GM10248 (cell line): ENCODE results near the gene GLMP.

Experiments
- CTCF ChIA-PET: fragments of 300-600 bp; sonication (Branson Sonifier 250); formaldehyde crosslinking; extraction: SDS; loops from one replicate; lab custom pipeline; 2021; ENCODE audit warnings: antibody characterized with exemption; lab: Yijun Ruan, JAX
- POLR2A ChIA-PET: fragments of 350-650 bp; sonication (Branson Sonifier 250); formaldehyde crosslinking; extraction: SDS; loops from one replicate; lab custom pipeline; 2020; ENCODE audit warnings: antibody characterized with exemption; lab: Yijun Ruan, JAX
- DNase-seq: peaks from one replicate; pipeline ENCODE4 v3.0.0; 2012; ENCODE audit errors: extremely low spot score
- TF ChIP-seq, protein P1 (sequence below): IDR thresholded peaks from 2 replicates; pipeline ENCODE4 v1.5.1; 2012; ENCODE audit warnings: mild to moderate bottlenecking, low read depth; ENCODE audit errors: extremely low read depth, missing control alignments, control extremely low read depth

Gene GLMP

DNA sequence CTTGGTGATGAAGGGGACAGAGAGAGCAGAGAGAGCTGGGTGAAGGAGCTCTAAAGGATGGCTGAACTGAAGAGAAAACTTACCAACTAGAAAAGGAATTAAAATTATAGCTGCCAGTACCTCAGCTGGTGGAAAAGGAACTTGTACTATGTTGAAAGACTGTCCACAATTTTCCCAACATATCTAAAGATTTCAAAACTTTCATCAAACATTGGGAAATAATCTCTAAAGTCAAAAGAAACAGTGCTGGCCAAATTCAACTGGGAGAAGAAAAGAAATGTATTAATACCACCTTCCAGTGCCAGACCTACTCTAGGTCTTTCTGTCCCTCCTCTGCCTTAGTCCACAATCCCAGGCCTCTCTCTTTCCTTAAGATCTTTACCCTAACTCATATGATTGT, 18.9 kb downstream of the GLMP start:
- no peak for DNase-seq
- POLR2A ChIA-PET: no interaction called here
- TF ChIP-seq, protein P1, sequence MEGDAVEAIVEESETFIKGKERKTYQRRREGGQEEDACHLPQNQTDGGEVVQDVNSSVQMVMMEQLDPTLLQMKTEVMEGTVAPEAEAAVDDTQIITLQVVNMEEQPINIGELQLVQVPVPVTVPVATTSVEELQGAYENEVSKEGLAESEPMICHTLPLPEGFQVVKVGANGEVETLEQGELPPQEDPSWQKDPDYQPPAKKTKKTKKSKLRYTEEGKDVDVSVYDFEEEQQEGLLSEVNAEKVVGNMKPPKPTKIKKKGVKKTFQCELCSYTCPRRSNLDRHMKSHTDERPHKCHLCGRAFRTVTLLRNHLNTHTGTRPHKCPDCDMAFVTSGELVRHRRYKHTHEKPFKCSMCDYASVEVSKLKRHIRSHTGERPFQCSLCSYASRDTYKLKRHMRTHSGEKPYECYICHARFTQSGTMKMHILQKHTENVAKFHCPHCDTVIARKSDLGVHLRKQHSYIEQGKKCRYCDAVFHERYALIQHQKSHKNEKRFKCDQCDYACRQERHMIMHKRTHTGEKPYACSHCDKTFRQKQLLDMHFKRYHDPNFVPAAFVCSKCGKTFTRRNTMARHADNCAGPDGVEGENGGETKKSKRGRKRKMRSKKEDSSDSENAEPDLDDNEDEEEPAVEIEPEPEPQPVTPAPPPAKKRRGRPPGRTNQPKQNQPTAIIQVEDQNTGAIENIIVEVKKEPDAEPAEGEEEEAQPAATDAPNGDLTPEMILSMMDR: no peak
- CTCF ChIA-PET: interaction anchor here (0.7 to 1.6 kb wide), 7 partner anchors 13 to 51 kb away, joined by 3 to 6 read pairs (median 4); no protein-coding TSS in a partner anchor

DNA sequence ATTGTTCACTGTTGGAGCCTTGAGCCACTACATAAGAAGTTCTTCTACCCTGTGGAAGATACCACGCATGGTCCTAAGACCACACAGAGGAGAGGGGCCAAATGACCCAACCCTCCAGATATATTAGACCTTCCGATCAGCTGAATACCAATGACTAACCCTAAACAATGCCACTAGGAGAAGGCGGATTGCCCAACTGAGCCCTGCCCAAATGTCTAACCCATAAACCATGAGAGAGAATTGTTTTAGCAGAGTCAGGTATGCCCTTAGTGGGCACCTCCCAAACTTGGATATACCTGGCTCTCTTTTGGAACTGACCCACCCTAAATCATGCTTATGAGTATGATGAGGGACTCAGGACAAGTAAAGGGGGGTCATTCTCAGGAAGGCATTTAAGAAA, 25.2 kb downstream of the GLMP start:
- no peak for DNase-seq
- POLR2A ChIA-PET: interaction anchor here (0.7 kb wide), 1 partner anchor 116 kb away, joined by 5 read pairs; no protein-coding TSS in a partner anchor
- TF ChIP-seq, protein P1: no peak
- CTCF ChIA-PET: interaction anchor here (1.1 to 3.0 kb wide), 2 partner anchors 9 to 11 kb away, joined by 3 to 12 read pairs; no protein-coding TSS in a partner anchor

DNA sequence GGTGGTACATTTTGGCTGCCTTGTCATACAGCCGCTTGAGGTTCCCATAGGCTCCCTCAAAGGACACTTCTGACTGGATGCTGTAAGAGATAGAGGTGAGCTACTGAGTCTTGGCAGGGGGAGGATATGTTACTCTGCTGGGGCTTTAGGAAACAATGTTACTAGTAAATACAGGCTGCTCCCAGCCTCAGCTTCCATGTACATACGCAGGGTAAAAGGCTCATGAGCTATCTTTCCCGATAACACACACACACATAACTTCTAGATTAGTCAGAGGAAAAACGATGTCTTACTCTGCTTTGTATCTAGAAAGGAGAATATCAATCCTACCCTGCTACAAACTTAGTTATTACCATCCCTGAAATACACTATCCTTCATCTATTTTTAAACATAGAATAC, 27.1 kb downstream of the GLMP start:
- TF ChIP-seq, protein P1: no peak
- no peak for DNase-seq
- ChIA-PET POLR2A (interaction anchor here (1.2 kb wide), 1 partner anchor 13 kb away, joined by 4 read pairs; no protein-coding TSS in a partner anchor), CTCF (interaction anchor here (0.9 to 1.3 kb wide), 5 partner anchors 9 to 172 kb away, joined by 3 to 4 read pairs (median 3); no protein-coding TSS in a partner anchor)

DNA sequence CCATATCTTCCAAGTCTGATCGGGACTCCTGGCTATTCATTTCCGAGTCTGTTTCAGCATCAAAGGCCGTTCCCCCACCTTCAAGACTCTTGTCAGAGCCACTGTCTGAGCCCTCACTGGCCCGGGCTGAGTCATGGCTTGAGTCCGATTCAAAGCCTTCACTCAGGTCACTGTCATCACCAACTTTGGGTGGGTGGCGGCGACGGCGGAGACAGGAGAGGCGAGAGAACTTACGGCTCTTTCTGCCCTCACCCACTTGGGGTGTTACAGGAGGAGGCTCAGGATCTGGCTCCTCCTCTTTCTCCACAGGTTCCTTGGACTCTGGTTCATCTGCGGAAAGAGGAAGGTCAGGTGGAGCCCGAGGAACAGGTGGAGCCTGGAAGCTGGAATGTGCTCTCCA, 29.4 kb downstream of the GLMP start:
- TF ChIP-seq, protein P1: no peak
- ChIA-PET POLR2A (no interaction called here), CTCF (no interaction called here)
- DNase-seq: no peak

DNA sequence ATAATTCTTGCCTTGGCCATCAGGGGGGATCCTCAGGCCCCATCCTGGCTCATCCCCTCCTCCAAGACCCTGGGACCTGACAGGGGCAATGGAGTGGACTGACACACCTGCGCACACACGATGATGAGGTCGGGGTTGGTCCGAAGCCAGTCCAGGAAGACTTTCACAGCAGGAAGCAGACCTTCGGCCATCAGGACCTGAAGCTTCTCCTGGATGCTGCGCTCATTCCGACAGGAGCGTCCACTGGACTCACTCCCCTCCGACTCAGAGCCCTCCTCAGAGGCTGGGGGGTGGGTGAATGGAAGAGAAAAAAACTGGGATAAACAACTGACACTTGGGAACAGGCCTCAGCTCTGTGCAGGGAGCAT, 32.2 kb downstream of the GLMP start:
- ChIA-PET POLR2A (no interaction called here), CTCF (interaction anchor here (1.0 to 4.9 kb wide), 5 partner anchors 9 to 118 kb away, joined by 3 to 24 read pairs (median 5); no protein-coding TSS in a partner anchor)
- TF ChIP-seq, protein P1: no peak
- DNase-seq: no peak

DNA sequence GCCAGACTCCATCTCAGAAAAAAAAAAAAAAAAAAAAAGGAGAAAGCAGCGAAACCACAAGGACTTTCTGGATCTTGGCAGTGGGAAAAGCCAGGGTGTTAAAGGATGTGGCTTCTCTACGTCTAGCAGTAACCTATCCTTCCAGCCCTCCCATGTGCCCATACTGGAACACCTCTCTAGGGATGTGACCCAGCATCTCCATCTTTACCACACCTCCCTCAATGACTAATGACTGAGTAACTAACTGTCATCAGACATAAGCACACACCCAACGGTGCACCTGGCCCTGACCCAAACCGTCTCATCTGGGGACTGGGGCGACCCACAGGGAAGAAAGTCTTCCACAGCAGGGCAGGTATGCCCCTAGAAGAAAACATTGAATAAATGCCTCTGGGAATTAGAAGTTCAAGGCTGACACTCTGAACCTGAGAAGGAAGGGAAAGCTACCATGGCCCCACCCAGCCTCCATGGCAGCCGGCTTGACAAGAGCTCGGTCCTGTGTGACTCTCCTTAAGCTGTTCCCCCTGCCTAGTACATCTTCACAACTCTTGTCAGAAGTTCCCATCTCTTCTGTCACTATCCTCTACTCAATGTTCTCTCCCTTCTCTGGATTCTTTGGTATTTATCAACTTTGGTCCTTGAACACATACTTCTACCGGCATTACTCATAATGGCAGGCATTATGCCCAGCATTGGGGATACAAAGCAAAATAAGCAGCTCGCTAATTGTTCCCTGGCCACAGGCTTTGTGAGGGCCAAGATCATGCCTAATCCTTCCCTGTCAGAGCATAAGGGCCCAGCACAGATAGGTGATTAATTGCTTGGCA, 32.8 kb downstream of the GLMP start:
- DNase-seq: no peak
- POLR2A ChIA-PET: no interaction called here
- TF ChIP-seq, protein P1: no peak
- CTCF ChIA-PET: interaction anchor here (1.0 to 4.9 kb wide), 8 partner anchors 10 to 166 kb away, joined by 3 to 24 read pairs (median 4); no protein-coding TSS in a partner anchor
